ENCODE measurements around the gene DCST1. TPM values are rescaled to one million over a fixed set of nuclear protein-coding genes. Genes with fewer than 3 reads are reported as not detected.
"Not testable (repeated sequence)": the region's sequence is repeated elsewhere in the genome, so short reads cannot be mapped to it uniquely, and the experiment has no call there.

The DCST1 gene
- total RNA-seq (not detected), polyA plus RNA-seq (ENCODE audit: insufficient read depth in 1 of 8, insufficient read length in 8 of 8, low replicate concordance in 1 of 8) (under 1 TPM; 0.10 to 0.30 (median 0.16) TPM)
- long read RNA-seq, donor 1: 0 reads
- long read RNA-seq, donor 2: 0 reads
- long read RNA-seq, donor 3: 0 reads
- long read RNA-seq, donor 4: 0 reads
- long read RNA-seq, donor 5: 0 reads
- long read RNA-seq, donor 6: 0 reads
- long read RNA-seq, donor 7: 0 reads
- long read RNA-seq, donor 8: 0 reads
- long read RNA-seq, donor 9: 0 reads
- long read RNA-seq, donor 10: 0 reads
- long read RNA-seq, donor 11: 0 reads

GRCh38 chr1:155033524-155033923, at the start of gene DCST1, which contains the start of gene DCST2:
Gene DCST1 (plus strand): TSS chr1:155033824. CDS start chr1:155034037, 213 bp downstream.
Gene DCST2 (minus strand): TSS chr1:155033781. CDS start chr1:155033701, 80 bp downstream.
- 90% methylated on average over 8 of the region's 9 CpGs for WGBS (ENCODE audit: insufficient coverage)

GRCh38 chr1:154986736-154987135, 46.9 kb upstream of the DCST1 start:
- not testable (repeated sequence) for H3K4me3 ChIP-seq (ENCODE audit: low read length); H3K27ac ChIP-seq (ENCODE audit: low read length); H3K9me3 ChIP-seq (replicated peaks; ENCODE audit: control insufficient read depth, low read depth, low read length); H3K27me3 ChIP-seq (ENCODE audit: control insufficient read depth, insufficient read depth, low read length); DNase-seq
- Histone ChIP-seq H3K36me3 (ENCODE audit: control insufficient read depth, insufficient read depth, low read length) (peaks cover 39% of the 10 kb centered on the region), H3K4me1 (ENCODE audit: control insufficient read depth, insufficient read depth, low read length) (peaks cover 11% of the 10 kb centered on the region)
- 100% methylated on average over 1 of the region's 4 CpGs for WGBS (ENCODE audit: insufficient coverage)

More at GRCh38 chr1:155033524-155033923, at the start of gene DCST1, which contains the start of gene DCST2:
- DNase-seq: no peak
- no peak within 1 kb of the TSS for H3K4me3 ChIP-seq (ENCODE audit: low read length)
- H3K27me3 ChIP-seq (ENCODE audit: control insufficient read depth, insufficient read depth, low read length): peaks cover 5% of the 10 kb centered on the region
- H3K27ac ChIP-seq (ENCODE audit: low read length): no peak within 1 kb of the TSS
- no peaks in the 10 kb centered on the region for H3K36me3 ChIP-seq (ENCODE audit: control insufficient read depth, insufficient read depth, low read length)
- H3K9me3 ChIP-seq (replicated peaks; ENCODE audit: control insufficient read depth, low read depth, low read length): no peaks in the 10 kb centered on the region
- no peaks in the 10 kb centered on the region for H3K4me1 ChIP-seq (ENCODE audit: control insufficient read depth, insufficient read depth, low read length)

GRCh38 chr1:154987326-154987725, 46.3 kb upstream of the DCST1 start:
- no peaks in the 10 kb centered on the region for H3K27me3 ChIP-seq (ENCODE audit: control insufficient read depth, insufficient read depth, low read length)
- DNase-seq: no peak
- peaks cover 39% of the 10 kb centered on the region for H3K36me3 ChIP-seq (ENCODE audit: control insufficient read depth, insufficient read depth, low read length)
- H3K27ac ChIP-seq (ENCODE audit: low read length): no peak overlapping the region
- peaks cover 10% of the 10 kb centered on the region for H3K4me1 ChIP-seq (ENCODE audit: control insufficient read depth, insufficient read depth, low read length)
- H3K9me3 ChIP-seq (replicated peaks; ENCODE audit: control insufficient read depth, low read depth, low read length): no peaks in the 10 kb centered on the region
- WGBS (ENCODE audit: insufficient coverage): 48% methylated on average over 3 of the region's 6 CpGs
- H3K4me3 ChIP-seq (ENCODE audit: low read length): no peak overlapping the region

GRCh38 chr1:154988058-154988954, 45.3 kb upstream of the DCST1 start:
- no peak for DNase-seq
- Histone ChIP-seq H3K9me3 (replicated peaks; ENCODE audit: control insufficient read depth, low read depth, low read length) (no peaks in the 10 kb centered on the region), H3K27me3 (ENCODE audit: control insufficient read depth, insufficient read depth, low read length) (no peaks in the 10 kb centered on the region), H3K27ac (ENCODE audit: low read length) (no peak overlapping the region), H3K36me3 (ENCODE audit: control insufficient read depth, insufficient read depth, low read length) (peaks cover 39% of the 10 kb centered on the region), H3K4me1 (ENCODE audit: control insufficient read depth, insufficient read depth, low read length) (peaks cover 8% of the 10 kb centered on the region), H3K4me3 (ENCODE audit: low read length) (no peak overlapping the region)
- WGBS (ENCODE audit: insufficient coverage): 83% methylated on average over 8 of the region's 17 CpGs

GRCh38 chr1:154989195-154989860, 44.3 kb upstream of the DCST1 start:
- DNase-seq: no peak
- H3K4me1 ChIP-seq (ENCODE audit: control insufficient read depth, insufficient read depth, low read length): no peaks in the 10 kb centered on the region
- no peak overlapping the region for H3K4me3 ChIP-seq (ENCODE audit: low read length)
- H3K9me3 ChIP-seq (replicated peaks; ENCODE audit: control insufficient read depth, low read depth, low read length): no peaks in the 10 kb centered on the region
- no CpG with 5 or more reads among the region's 3 CpGs for WGBS (ENCODE audit: insufficient coverage)
- no peaks in the 10 kb centered on the region for H3K27me3 ChIP-seq (ENCODE audit: control insufficient read depth, insufficient read depth, low read length)
- H3K27ac ChIP-seq (ENCODE audit: low read length): no peak overlapping the region
- peaks cover 39% of the 10 kb centered on the region for H3K36me3 ChIP-seq (ENCODE audit: control insufficient read depth, insufficient read depth, low read length)

- Histone ChIP-seq H3K27ac (ENCODE audit: low read length) (no peak overlapping the region), H3K36me3 (ENCODE audit: control insufficient read depth, insufficient read depth, low read length) (peaks cover 39% of the 10 kb centered on the region), H3K27me3 (ENCODE audit: control insufficient read depth, insufficient read depth, low read length) (no peaks in the 10 kb centered on the region), H3K4me3 (ENCODE audit: low read length) (no peak overlapping the region), H3K4me1 (ENCODE audit: control insufficient read depth, insufficient read depth, low read length) (no peaks in the 10 kb centered on the region), H3K9me3 (replicated peaks; ENCODE audit: control insufficient read depth, low read depth, low read length) (no peaks in the 10 kb centered on the region)
- no peak for DNase-seq
- 90% methylated on average over 1 of the region's 8 CpGs for WGBS (ENCODE audit: insufficient coverage)
Observed at GRCh38 chr1:154990276-154990675, 43.3 kb upstream of the DCST1 start.

- Histone ChIP-seq H3K36me3 (ENCODE audit: control insufficient read depth, insufficient read depth, low read length) (peaks cover 30% of the 10 kb centered on the region), H3K27me3 (ENCODE audit: control insufficient read depth, insufficient read depth, low read length) (no peaks in the 10 kb centered on the region), H3K4me1 (ENCODE audit: control insufficient read depth, insufficient read depth, low read length) (no peaks in the 10 kb centered on the region), H3K9me3 (replicated peaks; ENCODE audit: control insufficient read depth, low read depth, low read length) (no peaks in the 10 kb centered on the region), H3K27ac (ENCODE audit: low read length) (no peak overlapping the region), H3K4me3 (ENCODE audit: low read length) (no peak overlapping the region)
- no peak for DNase-seq
- WGBS (ENCODE audit: insufficient coverage): 40% methylated on average over 1 of the region's 14 CpGs
Observed at GRCh38 chr1:154992721-154993571, 40.7 kb upstream of the DCST1 start.

GRCh38 chr1:154993572-154994268, 39.9 kb upstream of the DCST1 start, which contains the start of gene LENEP:
Gene LENEP (plus strand): TSS chr1:154993586. CDS start chr1:154993608, 22 bp downstream.
- no peaks in the 10 kb centered on the region for H3K9me3 ChIP-seq (replicated peaks; ENCODE audit: control insufficient read depth, low read depth, low read length)
- H3K4me1 ChIP-seq (ENCODE audit: control insufficient read depth, insufficient read depth, low read length): peaks cover under 1% of the 10 kb centered on the region
- H3K27ac ChIP-seq (ENCODE audit: low read length): no peak within 1 kb of the TSS
- no peak within 1 kb of the TSS for H3K4me3 ChIP-seq (ENCODE audit: low read length)
- peaks cover 23% of the 10 kb centered on the region for H3K36me3 ChIP-seq (ENCODE audit: control insufficient read depth, insufficient read depth, low read length)
- no peak for DNase-seq
- H3K27me3 ChIP-seq (ENCODE audit: control insufficient read depth, insufficient read depth, low read length): no peaks in the 10 kb centered on the region
- no CpG with 5 or more reads among the region's 8 CpGs for WGBS (ENCODE audit: insufficient coverage)

GRCh38 chr1:154994269-154994587, 39.4 kb upstream of the DCST1 start:
- peaks cover 6% of the 10 kb centered on the region for H3K4me1 ChIP-seq (ENCODE audit: control insufficient read depth, insufficient read depth, low read length)
- WGBS (ENCODE audit: insufficient coverage): 67% methylated on average over 1 of the region's 1 CpG
- H3K36me3 ChIP-seq (ENCODE audit: control insufficient read depth, insufficient read depth, low read length): peaks cover 18% of the 10 kb centered on the region
- DNase-seq: no peak
- no peaks in the 10 kb centered on the region for H3K27me3 ChIP-seq (ENCODE audit: control insufficient read depth, insufficient read depth, low read length)
- no peaks in the 10 kb centered on the region for H3K9me3 ChIP-seq (replicated peaks; ENCODE audit: control insufficient read depth, low read depth, low read length)
- no peak overlapping the region for H3K27ac ChIP-seq (ENCODE audit: low read length)
- no peak overlapping the region for H3K4me3 ChIP-seq (ENCODE audit: low read length)

All from muscle of leg (tissue), 16 donors.